Fibroblast of gingiva (primary cell): ENCODE data around the gene MIDN.

ENCODE experiments used
- DNase-seq: peaks from one replicate; pipeline ENCODE4 v3.0.0-alpha.2; 2011; ENCODE audit warnings: low read depth

The MIDN gene

GRCh38 chr19:1220976-1221903 is 27.1 kb upstream of the MIDN start:
- peak; percentile 60 for DNase-seq

GRCh38 chr19:1221904-1222255 is 26.5 kb upstream of the MIDN start:
- no peak for DNase-seq

GRCh38 chr19:1222394-1222793 is 26.0 kb upstream of the MIDN start:
- no peak for DNase-seq

DNA sequence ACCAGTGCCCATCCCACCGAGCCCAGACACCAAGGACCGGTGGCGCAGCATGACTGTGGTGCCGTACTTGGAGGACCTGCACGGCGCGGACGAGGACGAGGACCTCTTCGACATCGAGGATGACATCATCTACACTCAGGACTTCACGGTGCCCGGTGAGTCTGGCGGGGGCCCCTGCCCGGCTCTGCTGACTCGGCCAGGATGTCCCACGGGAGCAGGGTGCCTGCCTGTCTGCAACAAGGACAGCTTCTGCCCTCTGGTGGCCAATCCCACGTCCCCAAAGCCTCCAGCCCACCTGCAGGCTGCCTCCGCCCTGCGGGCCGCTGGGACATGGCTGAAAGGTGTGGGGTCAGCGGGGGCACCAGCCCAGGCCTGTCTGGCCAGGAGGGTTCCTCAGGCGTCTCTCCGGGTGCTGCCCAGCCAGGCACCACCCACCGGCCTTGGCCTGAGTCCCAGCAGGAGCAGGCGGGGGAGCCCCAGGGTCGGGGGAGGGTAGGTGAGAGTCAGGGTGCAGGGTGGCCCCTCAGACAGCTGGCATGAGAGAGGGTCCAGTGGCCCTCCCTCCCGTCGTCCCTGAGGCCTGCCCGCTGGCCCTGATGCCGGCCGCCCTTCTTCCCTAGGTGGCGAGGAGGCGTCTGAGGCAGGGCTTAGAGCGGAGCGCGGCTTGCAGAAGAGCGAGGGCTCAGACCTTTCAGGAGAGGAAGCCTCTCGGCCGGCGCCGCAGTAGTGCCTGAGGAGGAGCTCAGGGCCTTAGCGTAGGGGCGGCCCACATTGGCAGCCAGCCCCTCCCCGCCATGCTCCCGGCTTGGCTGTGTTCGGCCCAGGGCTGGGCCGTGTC is 25.1 kb upstream of the MIDN start:
- peak; percentile 37 for DNase-seq

GRCh38 chr19:1224047-1224825 is 24.1 kb upstream of the MIDN start:
- no peak for DNase-seq

- no peak for DNase-seq
These were observed 23.5 kb upstream of the MIDN start for GRCh38 chr19:1224847-1225246.

DNA sequence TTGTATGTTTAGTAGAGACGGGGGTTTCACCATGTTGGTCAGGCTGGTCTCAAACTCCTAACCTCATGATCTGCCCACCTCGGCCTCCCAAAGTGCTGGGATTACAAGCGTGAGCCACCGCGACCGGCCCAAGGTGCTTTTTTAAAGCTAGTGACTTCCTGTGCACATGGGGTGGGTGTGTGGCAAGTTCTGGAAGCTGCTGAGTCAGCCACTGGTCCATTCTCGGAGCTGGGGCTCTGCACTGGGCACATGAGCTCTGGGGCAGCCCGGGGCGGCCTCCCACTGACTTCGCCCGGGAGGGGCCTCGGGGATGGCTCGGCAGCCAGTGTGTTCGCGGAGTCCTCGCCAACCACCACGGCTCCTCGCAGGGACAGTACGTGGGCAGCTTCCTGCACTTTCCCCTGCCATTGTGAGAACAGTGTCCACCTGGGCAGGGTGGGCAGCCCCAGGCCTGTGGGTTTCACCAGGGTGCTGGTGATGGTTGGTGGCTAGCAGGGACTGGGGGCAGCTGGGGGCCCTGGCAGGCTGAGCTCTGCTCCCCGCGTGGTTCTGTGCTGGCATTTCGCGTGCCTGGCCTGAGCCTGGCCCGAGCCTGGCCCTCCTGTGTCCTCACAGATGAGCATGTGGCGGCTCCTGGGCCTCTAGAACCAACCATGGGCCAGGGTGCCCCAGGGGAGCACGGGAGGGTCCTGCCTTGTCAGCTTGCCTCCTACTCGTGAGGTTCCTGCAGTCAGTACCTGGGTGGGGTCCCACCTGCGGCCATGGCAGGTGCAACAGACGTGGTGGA is 22.8 kb upstream of the MIDN start:
- no peak for DNase-seq

DNA sequence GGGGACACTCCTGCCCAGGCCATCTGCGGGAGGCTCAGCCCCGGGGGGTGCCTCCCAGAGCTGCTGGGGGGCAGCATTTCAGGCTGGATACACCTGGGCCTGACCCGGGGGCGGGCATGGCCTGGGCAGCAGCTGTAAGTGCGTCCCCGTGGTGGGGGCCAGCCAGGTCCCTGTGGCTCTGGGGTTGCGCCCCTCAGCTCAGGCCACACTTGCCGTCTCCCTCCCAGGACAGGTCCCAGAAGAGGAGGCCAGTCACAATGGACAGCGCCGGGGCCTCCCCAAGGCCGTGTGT is 22.2 kb upstream of the MIDN start:
- DNase-seq: no peak

DNA sequence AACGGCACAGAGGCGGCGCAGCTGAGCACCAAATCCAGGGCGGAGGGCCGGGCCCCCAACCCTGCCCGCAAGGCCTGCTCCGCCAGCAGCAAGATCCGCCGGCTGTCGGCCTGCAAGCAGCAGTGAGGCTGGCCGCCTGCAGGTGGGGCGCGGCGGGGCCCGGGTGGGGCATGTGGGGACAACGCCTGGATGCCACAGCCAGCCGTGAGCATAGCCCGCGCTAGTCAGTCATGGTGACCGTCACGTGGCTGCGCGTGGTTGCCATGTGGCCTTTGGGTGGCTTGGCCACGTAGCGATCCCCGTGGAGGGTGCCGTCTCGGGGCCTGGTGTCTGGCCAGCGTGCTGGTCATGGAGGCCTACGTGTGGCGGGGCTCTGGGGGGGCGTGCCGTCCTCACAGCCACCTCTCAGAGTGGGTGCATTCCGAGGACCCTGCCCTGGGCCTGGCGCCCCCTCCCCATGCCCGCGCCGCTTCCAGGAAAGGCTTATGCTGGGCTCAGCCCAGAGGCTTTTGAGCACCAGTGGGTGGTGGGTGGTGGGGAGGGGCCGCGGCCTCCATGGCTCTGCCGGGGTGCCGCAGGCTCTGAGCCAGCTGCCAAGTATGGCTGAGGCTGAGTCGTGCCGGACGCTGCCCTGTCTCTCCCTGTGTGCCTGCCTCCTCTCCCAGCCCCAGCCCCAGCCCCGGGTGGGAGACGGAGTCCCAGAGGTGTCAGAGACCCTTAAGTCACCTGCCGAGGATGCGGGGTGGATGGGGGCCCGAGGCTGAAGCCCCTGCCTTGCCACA is 21.7 kb upstream of the MIDN start:
- DNase-seq: no peak

GRCh38 chr19:1227304-1228054 is 20.9 kb upstream of the MIDN start:
- DNase-seq: no peak

DNA sequence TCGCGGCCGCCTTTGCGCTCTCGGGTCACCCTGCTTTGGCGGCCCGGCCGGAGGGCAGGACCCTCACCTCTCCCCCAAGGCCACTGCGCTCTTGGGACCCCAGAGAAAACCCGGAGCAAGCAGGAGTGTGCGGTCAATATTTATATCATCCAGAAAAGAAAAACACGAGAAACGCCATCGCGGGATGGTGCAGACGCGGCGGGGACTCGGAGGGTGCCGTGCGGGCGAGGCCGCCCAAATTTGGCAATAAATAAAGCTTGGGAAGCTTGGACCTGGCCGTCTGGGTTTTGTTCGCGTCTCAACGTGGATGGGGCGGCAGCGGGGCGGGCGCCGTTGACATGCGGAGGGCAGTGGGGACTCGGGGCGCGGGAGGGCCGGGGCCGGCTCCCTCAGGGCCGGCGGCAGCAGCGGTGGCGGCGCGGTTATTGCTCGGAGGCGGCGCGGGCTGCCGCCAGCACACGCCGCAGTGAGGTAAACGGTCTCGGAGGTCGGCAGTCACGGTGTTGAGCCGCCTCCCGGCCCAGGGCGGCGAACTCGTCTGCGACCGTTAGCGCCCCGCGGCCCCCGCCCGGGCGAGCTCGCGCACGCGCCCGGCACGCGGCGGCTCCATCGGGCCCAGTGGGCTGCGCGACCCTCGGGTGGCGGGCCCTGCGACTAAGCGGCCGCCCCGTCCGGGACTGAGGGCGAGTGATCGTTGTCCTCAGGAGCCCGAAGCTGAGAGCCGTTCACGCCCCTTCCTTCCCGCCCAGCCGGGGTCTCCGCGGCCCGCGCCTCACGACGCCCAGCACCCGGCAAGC is 20.0 kb upstream of the MIDN start:
- DNase-seq: no peak

DNA sequence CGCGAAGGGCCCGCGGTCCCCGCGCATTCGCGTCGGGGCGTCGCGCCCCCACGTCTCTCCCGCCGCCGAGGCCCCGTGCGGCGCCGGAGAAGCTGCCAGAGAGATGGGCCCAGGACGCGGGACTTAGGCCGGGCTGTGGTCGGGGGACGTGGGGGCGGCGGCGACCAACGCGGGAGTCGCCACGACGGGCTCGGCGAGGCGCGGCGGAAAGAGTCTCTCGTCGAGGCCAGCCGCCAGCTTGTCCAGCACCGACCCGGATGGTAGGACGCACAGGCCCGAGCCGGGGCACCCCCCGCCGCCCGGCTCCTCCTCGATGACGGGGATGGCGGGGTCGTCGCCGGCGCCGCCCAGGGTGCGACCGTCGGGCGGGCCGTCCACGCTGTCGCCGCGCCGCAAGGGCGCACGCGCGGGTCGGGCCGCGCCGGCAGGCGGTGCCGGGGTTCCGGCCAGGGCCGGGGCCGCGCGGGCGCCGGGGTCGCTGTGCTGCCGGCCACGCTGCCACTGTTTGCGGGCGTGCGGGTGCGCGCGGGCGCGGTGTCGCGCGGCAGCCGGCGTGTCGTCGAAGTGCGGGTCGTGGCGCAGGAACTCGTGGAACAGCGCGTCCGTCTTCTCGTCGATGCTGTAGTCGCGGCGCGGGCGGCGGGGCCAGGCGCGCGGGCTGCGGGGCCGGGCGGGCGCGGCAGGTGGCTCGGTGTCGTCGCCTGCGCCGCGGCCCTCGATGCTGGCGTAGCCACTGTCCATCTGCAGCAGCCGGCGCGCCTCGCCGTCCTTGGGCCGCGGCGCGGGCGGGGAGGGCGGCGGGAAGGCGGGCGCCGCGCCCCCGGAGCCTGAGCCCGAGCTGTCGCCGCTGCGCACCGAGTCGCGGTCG is 19.1 kb upstream of the MIDN start:
- no peak for DNase-seq

- DNase-seq: no peak
These were observed 18.2 kb upstream of the MIDN start for GRCh38 chr19:1229924-1230782.

DNA sequence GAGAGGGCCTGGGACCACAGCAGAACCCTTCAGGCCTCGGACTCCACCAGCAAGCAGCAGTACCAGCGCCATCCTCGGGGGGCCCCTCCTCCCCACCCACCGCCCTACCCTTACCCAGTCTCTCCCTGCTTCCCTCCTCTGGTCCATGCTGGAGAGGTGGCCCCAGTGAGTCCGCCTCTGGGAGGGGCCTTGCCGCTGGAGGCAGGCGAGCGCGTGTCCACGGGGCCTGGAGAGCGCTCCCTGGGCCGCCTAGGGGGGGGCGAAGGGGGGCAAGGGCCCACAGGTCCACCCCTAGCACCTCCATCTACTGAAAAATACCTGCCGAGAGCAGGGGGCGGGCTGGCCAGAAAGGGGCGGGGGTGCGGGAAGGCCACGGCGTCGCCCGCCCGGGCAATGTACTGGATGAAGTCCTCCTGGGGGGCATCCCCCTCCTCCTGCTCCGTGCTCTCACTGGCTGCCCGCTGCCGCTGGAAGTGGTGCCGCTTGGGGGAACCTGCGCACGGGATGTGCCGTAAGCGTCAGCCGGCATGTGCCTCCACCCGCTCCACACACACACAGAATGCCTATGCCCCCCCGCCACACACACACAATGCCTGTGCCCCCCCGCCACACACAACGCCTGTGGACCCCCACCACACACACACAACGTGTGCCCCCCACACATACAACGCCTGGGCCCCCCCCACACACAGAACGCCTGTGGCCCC is 17.4 kb upstream of the MIDN start:
- no peak for DNase-seq

GRCh38 chr19:1231729-1232637 is 16.4 kb upstream of the MIDN start:
- no peak for DNase-seq

DNA sequence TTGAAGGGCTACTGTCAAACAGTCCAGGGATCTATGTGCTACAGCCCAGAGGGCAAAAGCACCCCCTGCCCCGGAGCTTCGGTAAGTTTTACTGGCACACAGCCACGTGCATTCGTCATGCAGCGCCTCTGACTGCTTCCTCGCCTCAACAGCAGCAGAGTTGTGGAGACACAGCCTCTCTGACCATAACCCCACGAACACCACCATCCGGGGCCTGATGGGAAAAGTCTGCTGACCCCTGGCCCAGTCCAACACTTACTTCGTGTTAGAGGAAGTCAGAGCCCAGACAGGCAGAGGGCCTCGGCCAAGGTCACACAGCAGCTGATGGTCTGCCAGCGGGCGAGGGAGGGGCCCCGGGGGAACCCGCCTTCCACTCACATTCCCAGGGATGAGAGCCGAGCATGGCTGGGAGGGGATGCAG is 15.7 kb upstream of the MIDN start:
- no peak for DNase-seq
